ENCODE data around the gene BTN1A1.

BTN1A1 gene

GRCh38 chr6:26478985-26479278 lies 21.2 kb upstream of the BTN1A1 start:
- CTCF ChIA-PET, result interaction anchor here (1.2 kb wide), 1 partner anchor 11 kb away, joined by 4 read pairs; no protein-coding TSS in a partner anchor
- DNase-seq (ENCODE audit: low read depth, low spot score), result no peak
- H3K4me3 ChIP-seq (ENCODE audit: low read depth, low read length), result no peak overlapping the region
- POLR2A ChIA-PET, result interaction anchor here (0.6 kb wide), 1 partner anchor 54 kb away, joined by 3 read pairs; no protein-coding TSS in a partner anchor
- TF ChIP-seq CTCF (IDR thresholded peaks at IDR 0.05; ENCODE audit: insufficient read depth, low read length, missing control alignments), result no peak

GRCh38 chr6:26482338-26482737 lies 17.8 kb upstream of the BTN1A1 start:
- POLR2A ChIA-PET, result no interaction called here
- CTCF ChIA-PET, result no interaction called here
- H3K4me3 ChIP-seq (ENCODE audit: low read depth, low read length), result no peak overlapping the region
- no peak for TF ChIP-seq CTCF (IDR thresholded peaks at IDR 0.05; ENCODE audit: insufficient read depth, low read length, missing control alignments)
- no peak for DNase-seq (ENCODE audit: low read depth, low spot score)

GRCh38 chr6:26483727-26484126 lies 16.4 kb upstream of the BTN1A1 start:
- ChIA-PET CTCF (interaction anchor here (1.6 kb wide), 1 partner anchor 142 kb away, joined by 6 read pairs; no protein-coding TSS in a partner anchor), POLR2A (no interaction called here)
- DNase-seq (ENCODE audit: low read depth, low spot score), result no peak
- TF ChIP-seq CTCF (IDR thresholded peaks at IDR 0.05; ENCODE audit: insufficient read depth, low read length, missing control alignments), result no peak
- H3K4me3 ChIP-seq (ENCODE audit: low read depth, low read length), result no peak overlapping the region

GRCh38 chr6:26484161-26484560 lies 15.9 kb upstream of the BTN1A1 start:
- CTCF ChIA-PET, result interaction anchor here (0.6 to 2.1 kb wide), 3 partner anchors 10 to 143 kb away, joined by 4 to 6 read pairs (median 6); no protein-coding TSS in a partner anchor
- no peak for TF ChIP-seq CTCF (IDR thresholded peaks at IDR 0.05; ENCODE audit: insufficient read depth, low read length, missing control alignments)
- POLR2A ChIA-PET, result no interaction called here
- DNase-seq (ENCODE audit: low read depth, low spot score), result no peak
- H3K4me3 ChIP-seq (ENCODE audit: low read depth, low read length), result no peak overlapping the region

- POLR2A ChIA-PET, result interaction anchor here (0.6 to 1.0 kb wide), 2 partner anchors 11 to 91 kb away, joined by 3 read pairs; no protein-coding TSS in a partner anchor
- H3K4me3 ChIP-seq (ENCODE audit: low read depth, low read length), result no peak overlapping the region
- no peak for TF ChIP-seq CTCF (IDR thresholded peaks at IDR 0.05; ENCODE audit: insufficient read depth, low read length, missing control alignments)
- CTCF ChIA-PET, result interaction anchor here (1.4 to 2.1 kb wide), 3 partner anchors 8 to 144 kb away, joined by 4 to 6 read pairs (median 6); no protein-coding TSS in a partner anchor
- no peak for DNase-seq (ENCODE audit: low read depth, low spot score)
Observed at GRCh38 chr6:26485112-26485780, 14.9 kb upstream of the BTN1A1 start.

GRCh38 chr6:26486358-26486757 lies 13.7 kb upstream of the BTN1A1 start:
- ChIA-PET POLR2A (no interaction called here), CTCF (interaction anchor here (1.5 kb wide), 1 partner anchor 15 kb away, joined by 4 read pairs; no protein-coding TSS in a partner anchor)
- DNase-seq (ENCODE audit: low read depth, low spot score), result no peak
- no peak for TF ChIP-seq CTCF (IDR thresholded peaks at IDR 0.05; ENCODE audit: insufficient read depth, low read length, missing control alignments)
- H3K4me3 ChIP-seq (ENCODE audit: low read depth, low read length), result no peak overlapping the region

Measured in AG04449 (cell line).